GM23338 (cell line): ENCODE data around the gene SLC28A1. TPM values are rescaled to one million over a fixed set of nuclear protein-coding genes. Genes with fewer than 3 reads are reported as not detected.

Experiments used
- ATAC-seq: fragments of 200-7000 bp; cut with Tn5 transposase; 3 replicates; pipeline ENCODE4 v1.9.1; 2020
- DNase-seq: peaks from one replicate; pipeline ENCODE4 v3.0.0-alpha.2; 2015; ENCODE audit warnings: low spot score
- H2AFZ ChIP-seq: fragments of 200-600 bp; sonication (generic); 2 replicates; pipeline ENCODE4 v1.8.0; 2016; ENCODE audit warnings: antibody characterized with exemption, mild to moderate bottlenecking, moderate library complexity
- H3F3A ChIP-seq: fragments of 200-600 bp; sonication (generic); replicated peaks from 2 replicates; pipeline ENCODE4 v1.8.0; 2017; ENCODE audit warnings: antibody characterized with exemption, mixed run types, low read depth
- H3K27ac ChIP-seq: fragments of 200-600 bp; sonication (generic); 2 replicates; pipeline ENCODE4 v1.6.1; 2016; ENCODE audit warnings: low read depth
- H3K27me3 ChIP-seq: fragments of 200-600 bp; sonication (generic); 2 replicates; pipeline ENCODE4 v1.8.0; 2016; ENCODE audit warnings: mild to moderate bottlenecking, mixed run types, moderate library complexity; ENCODE audit not compliant: insufficient read depth
- H3K36me3 ChIP-seq: fragments of 200-600 bp; sonication (generic); 2 replicates; pipeline ENCODE4 v1.8.0; 2016; ENCODE audit warnings: mild to moderate bottlenecking; ENCODE audit not compliant: insufficient read depth
- H3K4me1 ChIP-seq: fragments of 200-600 bp; sonication (generic); 2 replicates; pipeline ENCODE4 v1.8.0; 2016; ENCODE audit warnings: mild to moderate bottlenecking, moderate library complexity; ENCODE audit not compliant: insufficient read depth
- H3K4me2 ChIP-seq: fragments of 200-600 bp; sonication (generic); 2 replicates; pipeline ENCODE4 v1.7.1; 2017; ENCODE audit warnings: mixed run types
- H3K4me3 ChIP-seq: fragments of 200-600 bp; sonication (generic); 2 replicates; pipeline ENCODE4 v1.6.1; 2016; ENCODE audit warnings: mixed run types
- H3K79me2 ChIP-seq: fragments of 200-600 bp; sonication (generic); replicated peaks from 2 replicates; pipeline ENCODE4 v1.8.0; 2017; ENCODE audit warnings: mild to moderate bottlenecking; ENCODE audit not compliant: insufficient read depth
- H3K9me2 ChIP-seq: fragments of 200-600 bp; sonication (generic); 2 replicates; pipeline ENCODE4 v1.8.0; 2017; ENCODE audit not compliant: insufficient read depth
- H4K20me1 ChIP-seq: fragments of 200-600 bp; sonication (generic); replicated peaks from 2 replicates; pipeline ENCODE4 v1.8.0; 2017; ENCODE audit warnings: mild to moderate bottlenecking; ENCODE audit not compliant: insufficient read depth
- H3K27ac Mint-ChIP-seq: 2 replicates; pipeline ENCODE4 v1.8.0; 2020; ENCODE audit warnings: inconsistent platforms, mild to moderate bottlenecking, moderate library complexity, mixed read lengths
- H3K27me3 Mint-ChIP-seq: 3 replicates; pipeline ENCODE4 v1.8.0; 2022; ENCODE audit warnings: low read depth, mild to moderate bottlenecking, moderate library complexity, mixed read lengths, inconsistent platforms; ENCODE audit not compliant: insufficient read depth, poor library complexity
- H3K36me3 Mint-ChIP-seq: 3 replicates; pipeline ENCODE4 v1.8.0; 2021; ENCODE audit warnings: low read depth, mild to moderate bottlenecking, inconsistent platforms, moderate library complexity, mixed read lengths
- H3K4me1 Mint-ChIP-seq: 3 replicates; pipeline ENCODE4 v1.8.0; 2020; ENCODE audit warnings: mild to moderate bottlenecking, inconsistent platforms, mixed read lengths
- H3K4me3 Mint-ChIP-seq: 3 replicates; pipeline ENCODE4 v1.8.0; 2021; ENCODE audit warnings: moderate library complexity, mild to moderate bottlenecking, inconsistent platforms, mixed read lengths
- H3K9me3 Mint-ChIP-seq: 3 replicates; pipeline ENCODE4 v1.8.0; 2020; ENCODE audit warnings: moderate library complexity, mild to moderate bottlenecking, inconsistent platforms, mixed read lengths
- CREB1 ChIP-seq: fragments of 250-450 bp; sonication (Bioruptor Pico); IDR thresholded peaks from 2 replicates; pipeline ENCODE4 v1.5.0; 2020; ENCODE audit warnings: low read depth, mild to moderate bottlenecking, moderate library complexity
- CTCF ChIP-seq, 2 experiments: fragments of 200-600 bp in 1 of 2; sonication (generic) in 1 of 2; conservative IDR thresholded peaks; 2 replicates each; pipeline versions ENCODE4 v1.5.1 to v1.6.1; 2016 to 2017; ENCODE audit warnings: antibody characterized with exemption in 2 of 2, low read depth in 2 of 2, mild to moderate bottlenecking in 2 of 2, moderate library complexity in 1 of 2
- EZH2 ChIP-seq: fragments of 200-600 bp; sonication (generic); IDR thresholded peaks from one replicate; pipeline ENCODE4 v1.8.0; 2017; ENCODE audit warnings: antibody characterized with exemption, mild to moderate bottlenecking, low read depth; ENCODE audit not compliant: unreplicated experiment
- EZH2phosphoT487 ChIP-seq: fragments of 200-600 bp; sonication (generic); IDR thresholded peaks from one replicate; pipeline ENCODE4 v1.8.1; 2018; ENCODE audit warnings: antibody characterized with exemption; ENCODE audit not compliant: unreplicated experiment
- JUNB ChIP-seq: IDR thresholded peaks from one replicate; pipeline ENCODE4 v1.6.1; 2016; ENCODE audit warnings: antibody characterized with exemption; ENCODE audit not compliant: unreplicated experiment
- NANOG ChIP-seq: IDR thresholded peaks from 2 replicates; pipeline ENCODE4 v1.6.1; 2016; ENCODE audit warnings: antibody characterized with exemption, borderline replicate concordance
- POLR2AphosphoS5 ChIP-seq: IDR thresholded peaks from 2 replicates; pipeline ENCODE4 v1.6.1; 2016; ENCODE audit warnings: antibody characterized with exemption, low read depth
- REST ChIP-seq: IDR thresholded peaks from one replicate; pipeline ENCODE4 v1.6.1; 2018; ENCODE audit warnings: antibody characterized with exemption; ENCODE audit not compliant: unreplicated experiment
- STAT1 ChIP-seq: IDR thresholded peaks from one replicate; pipeline ENCODE4 v1.6.1; 2016; ENCODE audit warnings: antibody characterized with exemption; ENCODE audit not compliant: unreplicated experiment
- ZNF114 ChIP-seq: fragments of 250-450 bp; sonication (Bioruptor Pico); IDR thresholded peaks from 2 replicates; pipeline ENCODE4 v1.5.0; 2020; ENCODE audit warnings: mild to moderate bottlenecking, moderate library complexity
- ZNF331 ChIP-seq: fragments of 250-450 bp; sonication (Bioruptor Pico); IDR thresholded peaks from 2 replicates; pipeline ENCODE4 v1.5.0; 2020; ENCODE audit warnings: low read depth, mild to moderate bottlenecking, moderate library complexity
- ZNF462 ChIP-seq: fragments of 250-450 bp; sonication (Bioruptor Pico); IDR thresholded peaks from 2 replicates; pipeline ENCODE4 v1.5.0; 2020; ENCODE audit warnings: mild to moderate bottlenecking, moderate library complexity
- polyA plus RNA-seq: library from polyadenylated mRNA; unstranded; fragments of >200 nt; fragmentation: Nextera tagmentation; extraction: Ambion mirVana; gene quantifications from 2 replicates; pipeline ENCODE4 v1.2.1, GENCODE V29; 2016
- total RNA-seq: library from RNA; depleted of rRNA; stranded (reverse); fragments of >200 nt; shearing (Covaris generic); gene quantifications from 2 replicates; pipeline ENCODE4 v1.2.3, GENCODE V29; 2014

The SLC28A1 gene
- total and polyA plus RNA-seq, 2 experiments from 2014 or later, result not detected

- no peaks in the 10 kb centered on the region for H3K9me2 ChIP-seq
- H3K36me3 ChIP-seq, result no peaks in the 10 kb centered on the region
- peaks cover 6% of the 10 kb centered on the region for H3K27me3 Mint-ChIP-seq
- peaks cover 10% of the 10 kb centered on the region for H3K4me1 Mint-ChIP-seq
- no peak for DNase-seq
- peak overlapping the region; percentile 93 for H2AFZ ChIP-seq
- no peaks in the 10 kb centered on the region for H3F3A ChIP-seq
- H3K27ac Mint-ChIP-seq, result no peak overlapping the region
- peak; percentile 60 for ATAC-seq
- no peaks in the 10 kb centered on the region; the same call in 2 of the 3 replicates for H3K9me3 Mint-ChIP-seq
- H3K27me3 ChIP-seq, result no peaks in the 10 kb centered on the region
- TF ChIP-seq POLR2AphosphoS5 (no peak), NANOG (no peak), CTCF (conservative IDR thresholded peaks at IDR 0.05; ENCODE audit: low read depth in 2 of 2) (no peak), ZNF114 (CRISPR knock-in tag) (no peak), JUNB (no peak), CREB1 (no peak), STAT1 (no peak), ZNF331 (CRISPR knock-in tag) (no peak), REST (no peak), ZNF462 (no peak), EZH2phosphoT487 (no peak), EZH2 (no peak)
- H3K79me2 ChIP-seq, result no peaks in the 10 kb centered on the region
- H3K4me2 ChIP-seq, result no peak overlapping the region
- H3K27ac ChIP-seq, result no peak overlapping the region
- H3K36me3 Mint-ChIP-seq, result no peaks in the 10 kb centered on the region
- no peaks in the 10 kb centered on the region for H4K20me1 ChIP-seq
- no peaks in the 10 kb centered on the region for H3K4me1 ChIP-seq
- H3K4me3 Mint-ChIP-seq, result no peak overlapping the region
- no peak overlapping the region for H3K4me3 ChIP-seq
Observed at GRCh38 chr15:84908564-84908963, 24.1 kb downstream of the SLC28A1 start.
